ENCODE results near the gene NPVF.

NPVF gene

GRCh38 chr7:25192043-25192442 is 36.2 kb downstream of the NPVF start:
- DNase-seq (ENCODE audit: low spot score), result no peak
- H3K4me3 ChIP-seq, result no peak overlapping the region
- TF ChIP-seq CTCF (IDR thresholded peaks at IDR 0.05), result no peak
- no peak overlapping the region for H3K27ac ChIP-seq

GRCh38 chr7:25189197-25189596 is 39.1 kb downstream of the NPVF start:
- H3K27ac ChIP-seq, result no peak overlapping the region
- TF ChIP-seq CTCF (IDR thresholded peaks at IDR 0.05), result no peak
- H3K4me3 ChIP-seq, result no peak overlapping the region
- no peak for DNase-seq (ENCODE audit: low spot score)

GRCh38 chr7:25187932-25188331 is 40.4 kb downstream of the NPVF start:
- DNase-seq (ENCODE audit: low spot score), result no peak
- H3K27ac ChIP-seq, result no peak overlapping the region
- TF ChIP-seq CTCF (IDR thresholded peaks at IDR 0.05), result no peak
- no peak overlapping the region for H3K4me3 ChIP-seq

- Histone ChIP-seq H3K27ac (no peak overlapping the region), H3K4me3 (no peak overlapping the region)
- DNase-seq (ENCODE audit: low spot score), result no peak
- TF ChIP-seq CTCF (IDR thresholded peaks at IDR 0.05), result no peak
Observed at GRCh38 chr7:25186436-25186835, 41.9 kb downstream of the NPVF start.

GRCh38 chr7:25181532-25181931 is 46.8 kb downstream of the NPVF start:
- TF ChIP-seq CTCF (IDR thresholded peaks at IDR 0.05), result no peak
- no peak for DNase-seq (ENCODE audit: low spot score)

GRCh38 chr7:25180946-25181345 is 47.3 kb downstream of the NPVF start:
- no peak for TF ChIP-seq CTCF (IDR thresholded peaks at IDR 0.05)
- no peak for DNase-seq (ENCODE audit: low spot score)
- Histone ChIP-seq H3K27ac (peak overlapping the region; percentile 86 to 92), H3K4me3 (peak overlapping the region; percentile 90)

More at GRCh38 chr7:25181532-25181931, 46.8 kb downstream of the NPVF start:
- H3K27ac ChIP-seq, result no peak overlapping the region
- no peak overlapping the region for H3K4me3 ChIP-seq

GRCh38 chr7:25180592-25180923 is 47.7 kb downstream of the NPVF start:
- H3K4me3 ChIP-seq, result peak overlapping the region; percentile 90
- peak overlapping the region; percentile 86 to 92 for H3K27ac ChIP-seq
- peak; percentile 15 for TF ChIP-seq CTCF (IDR thresholded peaks at IDR 0.05)
- no peak for DNase-seq (ENCODE audit: low spot score)
